HG02938 (cell line): ENCODE results near the gene UVRAG.
A peak's percentile ranks its signal among the peaks of the same experiment; 100 is the strongest.

Experiments used
- ATAC-seq: cut with Tn5 transposase; IDR thresholded peaks from one replicate; pipeline ENCODE4 v1.9.1; 2021; ENCODE audit warnings: mild to moderate bottlenecking, moderate library complexity; ENCODE audit not compliant: unreplicated experiment

The UVRAG gene

GRCh38 chr11:76157891-76158290 lies 342.9 kb downstream of the UVRAG start:
- ATAC-seq: no peak

- ATAC-seq: no peak
Observed at GRCh38 chr11:76158394-76159302, 343.6 kb downstream of the UVRAG start.

- ATAC-seq: no peak
Observed at GRCh38 chr11:76159303-76159937, 344.4 kb downstream of the UVRAG start.

GRCh38 chr11:76159983-76160661 lies 345.1 kb downstream of the UVRAG start:
- no peak for ATAC-seq

- ATAC-seq: no peak
Observed at GRCh38 chr11:76160856-76161255, 345.8 kb downstream of the UVRAG start.

- no peak for ATAC-seq
Observed at GRCh38 chr11:76161261-76161961, 346.4 kb downstream of the UVRAG start.

GRCh38 chr11:76162336-76163288 lies 347.6 kb downstream of the UVRAG start:
- ATAC-seq: no peak

- no peak for ATAC-seq
Observed at GRCh38 chr11:76163289-76163880, 348.4 kb downstream of the UVRAG start.

GRCh38 chr11:76164081-76164480 lies 349.1 kb downstream of the UVRAG start:
- ATAC-seq: no peak

GRCh38 chr11:76164861-76165751 lies 350.1 kb downstream of the UVRAG start:
- ATAC-seq: no peak

GRCh38 chr11:76166314-76166713 lies 351.3 kb downstream of the UVRAG start:
- peak; percentile 53 for ATAC-seq

GRCh38 chr11:76167590-76167989 lies 352.6 kb downstream of the UVRAG start:
- no peak for ATAC-seq

- no peak for ATAC-seq
Observed at GRCh38 chr11:76169473-76169896, 354.5 kb downstream of the UVRAG start.

- ATAC-seq: no peak
Observed at GRCh38 chr11:76170468-76170867, 355.5 kb downstream of the UVRAG start.

- ATAC-seq: no peak
Observed at GRCh38 chr11:76172583-76172982, 357.6 kb downstream of the UVRAG start.

- no peak for ATAC-seq
Observed at GRCh38 chr11:76173663-76174062, 358.7 kb downstream of the UVRAG start.

GRCh38 chr11:76174330-76174729 lies 359.3 kb downstream of the UVRAG start:
- no peak for ATAC-seq

- ATAC-seq: no peak
Observed at GRCh38 chr11:76175783-76176182, 360.8 kb downstream of the UVRAG start.
